ENCODE measurements around the gene NAPA.

DNA sequence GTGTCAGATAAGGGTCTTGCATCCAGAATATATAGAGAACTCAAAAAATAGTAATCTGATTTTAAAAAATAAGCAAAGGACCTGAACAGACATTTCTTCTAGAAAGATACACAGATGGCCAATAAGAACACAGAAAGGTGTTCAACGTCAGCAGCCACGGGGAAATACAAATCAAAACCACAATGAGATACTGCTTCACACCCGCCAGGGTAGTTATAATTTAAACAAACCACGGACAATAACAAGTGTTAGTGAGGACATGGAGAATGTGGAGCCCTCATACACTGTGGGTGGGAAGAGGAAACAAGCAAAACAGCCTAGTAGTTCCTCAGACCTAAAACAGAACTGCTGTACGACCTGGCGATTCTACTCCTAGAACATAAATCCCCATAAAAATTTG lies 26.7 kb upstream of the NAPA start:
- TF ChIP-seq CTCF (IDR thresholded peaks at IDR 0.05; ENCODE audit: insufficient read depth, low read length) (no peak), REST (IDR thresholded peaks at IDR 0.05; ENCODE audit: insufficient replicate concordance, low read depth) (no peak)
